ENCODE results near the gene ASB1. TPM values are rescaled to one million over a fixed set of nuclear protein-coding genes. Genes with fewer than 3 reads are reported as not detected.

Gene ASB1
- total RNA-seq, 2 donors from 2014 or later, result 50.2 to 63.3 TPM

DNA sequence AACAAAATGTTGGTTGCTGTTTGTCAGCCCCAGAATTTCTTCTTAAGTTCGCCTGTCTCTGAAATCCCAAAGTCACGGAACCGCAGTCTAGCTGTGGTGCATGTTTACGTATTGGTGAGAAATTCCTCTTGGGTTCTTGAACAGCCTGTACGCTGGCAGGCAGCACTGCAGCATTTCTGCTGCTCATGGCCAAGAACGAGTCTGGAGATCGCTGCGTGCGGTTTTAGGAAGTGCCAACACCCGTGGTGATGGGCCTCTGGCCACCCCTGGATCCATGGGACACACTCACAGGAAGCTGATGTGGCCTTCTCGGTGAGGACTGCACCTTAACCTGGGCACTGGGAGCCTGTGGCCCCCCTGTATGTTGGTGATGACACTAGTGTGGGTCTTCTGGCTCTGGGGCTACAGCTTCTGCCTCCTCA, 23.7 kb downstream of the ASB1 start:
- Mint-ChIP-seq H3K4me1 (ENCODE audit: low read depth in 2 of 2) (peaks cover 12 to 28% of the 10 kb centered on the region in 2 donors), H3K4me3 (no peak overlapping the region), H3K9me3 (no peaks in the 10 kb centered on the region), H3K27me3 (no peaks in the 10 kb centered on the region), H3K27ac (no peak overlapping the region), H3K36me3 (peaks cover 30% of the 10 kb centered on the region)
- ATAC-seq (no peak), DNase-seq (ENCODE audit: low spot score) (no peak)

DNA sequence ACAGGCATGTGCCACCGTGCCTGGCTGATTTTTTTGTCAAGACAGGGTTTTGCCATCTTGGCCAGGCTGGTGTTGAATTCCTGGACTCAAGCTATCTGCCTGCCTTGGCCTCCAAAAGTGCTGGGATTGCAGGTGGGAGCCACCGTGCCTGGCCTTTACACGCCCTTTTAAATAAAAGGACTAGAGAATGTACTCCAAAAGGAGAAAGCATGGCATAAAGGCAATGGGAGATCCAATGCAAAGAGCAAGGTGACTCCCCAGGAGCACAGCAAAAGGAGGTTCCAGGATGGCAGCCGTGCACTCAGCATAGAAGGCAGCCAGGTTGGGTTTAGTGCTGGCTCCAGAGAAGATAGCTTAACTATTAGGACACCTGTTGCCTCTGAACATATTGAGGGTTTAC, 27.1 kb downstream of the ASB1 start:
- Mint-ChIP-seq H3K27ac (no peak overlapping the region), H3K4me1 (ENCODE audit: low read depth in 2 of 2) (peaks cover 0 to 15% of the 10 kb centered on the region in 2 donors), H3K36me3 (peaks cover 17% of the 10 kb centered on the region), H3K27me3 (no peaks in the 10 kb centered on the region), H3K9me3 (no peaks in the 10 kb centered on the region), H3K4me3 (no peak overlapping the region)
- no peak for ATAC-seq
- DNase-seq (ENCODE audit: low spot score), result no peak

DNA sequence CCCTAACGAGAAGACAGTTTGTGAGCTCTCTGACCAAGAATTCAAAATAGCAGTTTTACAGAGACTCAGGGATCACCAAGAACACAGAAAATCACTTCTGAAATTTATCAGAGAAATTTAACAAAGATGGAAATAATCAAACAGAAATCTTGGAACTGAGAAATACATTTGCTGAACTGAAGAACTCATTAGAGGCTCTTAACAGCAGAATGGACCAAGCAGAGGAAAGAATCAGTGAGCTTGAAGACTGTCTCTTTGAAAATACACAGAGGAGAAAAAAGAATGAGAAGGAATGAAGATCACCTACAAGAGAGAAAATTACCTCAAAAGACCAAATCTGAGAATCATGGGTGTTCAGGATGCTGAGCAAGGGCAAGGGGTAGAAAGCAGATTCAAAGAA, 29.7 kb downstream of the ASB1 start:
- DNase-seq (ENCODE audit: low spot score) (no peak), ATAC-seq (no peak)
- Mint-ChIP-seq H3K27ac (no peak overlapping the region), H3K4me3 (no peak overlapping the region), H3K36me3 (peaks cover 14% of the 10 kb centered on the region), H3K27me3 (no peaks in the 10 kb centered on the region), H3K9me3 (no peaks in the 10 kb centered on the region), H3K4me1 (ENCODE audit: low read depth in 2 of 2) (peaks cover 0 to 7% of the 10 kb centered on the region in 2 donors)

DNA sequence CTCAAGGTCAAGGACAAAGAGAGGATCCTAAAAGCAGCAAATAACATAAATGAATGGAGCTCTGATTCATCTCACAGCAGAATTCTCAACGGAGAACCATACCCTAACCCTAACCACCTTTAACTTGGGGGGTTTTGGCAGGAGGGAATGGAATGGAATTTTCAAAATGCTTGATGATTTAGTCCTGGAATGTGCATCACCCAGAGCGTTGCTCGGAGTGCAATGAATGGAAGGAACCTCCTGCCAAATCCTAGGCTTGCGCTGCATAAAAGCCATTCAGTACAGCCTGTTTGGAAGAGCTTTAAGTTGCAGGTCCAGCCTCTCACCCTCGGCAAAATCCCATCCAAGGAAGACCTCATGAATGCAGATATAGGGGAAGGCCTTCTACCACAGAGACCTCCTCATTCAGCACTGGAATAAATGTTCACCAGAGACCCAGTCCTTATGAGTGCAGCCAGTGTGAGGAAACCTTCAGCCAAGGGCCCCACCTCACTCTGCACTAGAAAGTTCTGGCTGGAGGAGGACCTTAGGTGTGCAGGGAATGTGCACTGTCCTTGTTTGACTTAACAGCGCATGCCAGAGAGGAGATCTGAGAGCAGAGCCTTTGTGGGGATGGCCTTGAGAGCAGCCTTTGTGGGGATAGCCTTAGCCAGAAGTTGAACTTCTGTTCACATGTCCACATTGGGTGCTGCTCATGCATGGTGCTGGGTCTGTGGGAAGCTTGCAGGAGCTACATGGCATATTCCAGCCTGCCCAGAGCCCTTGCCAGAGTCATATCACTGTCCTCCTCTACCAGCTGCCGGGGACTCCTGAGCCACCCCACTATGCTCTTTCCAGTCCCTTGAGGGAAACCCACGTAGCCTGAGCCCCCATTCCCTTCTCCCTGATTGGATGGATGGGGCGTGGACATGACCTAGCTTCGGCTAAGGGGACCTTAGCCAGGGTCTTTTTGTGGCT, 30.5 kb downstream of the ASB1 start:
- no peak overlapping the region for H3K4me3 Mint-ChIP-seq
- DNase-seq (ENCODE audit: low spot score) (no peak), ATAC-seq (peak in 1 of 2 donors; percentile 6)
- H3K36me3 Mint-ChIP-seq, result peaks cover 11% of the 10 kb centered on the region
- no peaks in the 10 kb centered on the region for H3K27me3 Mint-ChIP-seq
- peaks cover 0 to 3% of the 10 kb centered on the region in 2 donors for H3K4me1 Mint-ChIP-seq (ENCODE audit: low read depth in 2 of 2)
- no peaks in the 10 kb centered on the region for H3K9me3 Mint-ChIP-seq
- H3K27ac Mint-ChIP-seq, result no peak overlapping the region

DNA sequence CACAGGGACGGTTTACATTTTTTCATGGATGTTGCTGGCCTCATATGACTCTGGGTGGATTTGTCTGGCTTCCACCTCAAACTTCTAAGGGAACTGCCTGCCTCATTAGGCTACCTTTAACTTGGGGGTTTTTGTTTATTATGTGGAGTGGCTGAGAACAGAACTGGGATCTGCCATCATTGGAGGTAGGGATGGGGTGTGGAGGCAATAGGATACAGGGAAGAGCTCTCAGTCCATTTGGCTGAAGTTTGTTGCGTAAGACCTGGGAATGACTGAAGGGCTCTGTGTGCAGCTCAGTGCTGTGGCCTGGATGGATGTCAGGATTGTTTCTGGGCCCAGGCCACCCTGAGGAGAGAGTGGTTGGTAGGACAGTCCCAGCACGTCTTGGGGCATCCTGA, 31.2 kb downstream of the ASB1 start:
- H3K4me3 Mint-ChIP-seq, result no peak overlapping the region
- no peaks in the 10 kb centered on the region for H3K9me3 Mint-ChIP-seq
- H3K36me3 Mint-ChIP-seq, result peaks cover 6% of the 10 kb centered on the region
- peaks cover 3% of the 10 kb centered on the region in 2 donors for H3K4me1 Mint-ChIP-seq (ENCODE audit: low read depth in 2 of 2)
- H3K27me3 Mint-ChIP-seq, result no peaks in the 10 kb centered on the region
- no peak for DNase-seq (ENCODE audit: low spot score)
- no peak for ATAC-seq
- H3K27ac Mint-ChIP-seq, result no peak overlapping the region

DNA sequence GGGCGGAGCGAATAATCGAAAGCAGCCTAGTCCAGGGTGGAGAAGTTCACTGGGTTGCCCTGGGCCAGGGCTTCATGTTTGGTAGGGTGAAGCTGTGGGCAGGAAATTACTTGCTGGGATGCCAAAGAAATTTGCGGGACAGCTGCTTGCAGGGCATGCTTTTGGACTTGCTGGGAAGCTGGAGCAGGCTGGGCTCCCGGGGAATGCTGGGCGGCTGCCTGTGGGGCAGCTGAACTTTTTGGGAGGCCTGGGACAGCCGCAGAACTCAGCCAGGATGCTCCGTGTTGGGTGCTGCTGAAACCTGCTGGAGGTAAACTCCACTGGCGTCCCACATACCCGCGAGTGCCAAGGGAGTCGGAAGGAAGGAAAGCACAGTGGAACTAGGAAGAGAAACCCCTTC, 31.9 kb downstream of the ASB1 start:
- Mint-ChIP-seq H3K27me3 (no peaks in the 10 kb centered on the region), H3K4me1 (ENCODE audit: low read depth in 2 of 2) (peaks cover 3 to 7% of the 10 kb centered on the region in 2 donors), H3K36me3 (peaks cover 6% of the 10 kb centered on the region), H3K27ac (no peak overlapping the region), H3K4me3 (no peak overlapping the region), H3K9me3 (no peaks in the 10 kb centered on the region)
- DNase-seq (ENCODE audit: low spot score) (no peak), ATAC-seq (no peak)

DNA sequence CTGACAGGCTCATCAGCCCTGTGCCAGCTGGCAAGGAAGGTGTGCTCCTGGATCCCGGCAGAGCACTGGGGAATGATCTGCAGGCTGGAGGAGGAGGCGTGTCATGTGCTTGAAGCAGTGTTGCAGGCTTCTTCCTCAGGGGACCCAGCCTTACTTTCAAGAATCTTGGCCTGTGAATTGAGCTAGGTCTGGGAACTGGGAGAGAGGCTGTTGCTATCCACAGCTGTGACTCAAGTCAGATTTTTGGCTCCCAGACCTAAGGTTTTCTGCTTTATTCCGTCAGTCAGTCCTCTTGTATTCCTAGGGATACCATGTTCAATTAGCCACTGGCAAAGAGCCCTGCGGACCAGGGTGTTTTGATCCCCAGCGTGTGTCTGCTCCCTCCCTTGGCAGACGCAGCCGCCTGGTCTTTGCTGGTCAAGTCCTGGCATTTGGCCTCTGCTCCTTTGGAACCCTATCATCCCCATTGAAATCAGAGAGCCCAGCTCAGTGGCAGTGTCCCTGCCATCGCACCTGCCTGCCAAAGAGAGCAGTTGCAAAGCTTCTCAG, 32.4 kb downstream of the ASB1 start:
- peaks cover 3 to 7% of the 10 kb centered on the region in 2 donors for H3K4me1 Mint-ChIP-seq (ENCODE audit: low read depth in 2 of 2)
- ATAC-seq, result no peak
- H3K27me3 Mint-ChIP-seq, result no peaks in the 10 kb centered on the region
- no peak overlapping the region for H3K4me3 Mint-ChIP-seq
- peak overlapping the region in 1 of 2 donors; percentile 8 for H3K27ac Mint-ChIP-seq
- DNase-seq (ENCODE audit: low spot score), result no peak
- H3K9me3 Mint-ChIP-seq, result no peaks in the 10 kb centered on the region
- peaks cover 6% of the 10 kb centered on the region for H3K36me3 Mint-ChIP-seq

DNA sequence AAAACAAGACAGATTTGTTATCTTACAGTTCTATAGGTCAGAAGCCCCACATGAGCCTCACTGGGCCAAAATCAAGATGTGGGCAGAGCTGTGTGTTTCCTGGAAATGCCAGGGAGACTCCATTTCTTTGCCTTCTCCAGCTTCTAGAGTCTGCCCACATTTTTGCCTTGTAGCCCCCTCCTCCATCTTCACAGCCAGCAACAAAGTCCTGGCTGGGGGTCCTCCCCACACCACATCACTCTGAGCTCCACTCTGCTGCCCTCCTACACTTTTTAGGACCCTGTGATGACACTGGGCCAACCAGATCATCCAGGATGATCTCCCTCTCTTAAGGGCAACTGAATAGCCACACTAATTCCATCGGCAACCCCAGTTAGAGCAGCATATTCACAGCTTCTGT, 34.3 kb downstream of the ASB1 start:
- Mint-ChIP-seq H3K9me3 (no peaks in the 10 kb centered on the region), H3K36me3 (peaks cover 6% of the 10 kb centered on the region), H3K4me3 (no peak overlapping the region), H3K27ac (no peak overlapping the region), H3K27me3 (no peaks in the 10 kb centered on the region), H3K4me1 (ENCODE audit: low read depth in 2 of 2) (peaks cover 0 to 7% of the 10 kb centered on the region in 2 donors)
- ATAC-seq (no peak), DNase-seq (ENCODE audit: low spot score) (no peak)

DNA sequence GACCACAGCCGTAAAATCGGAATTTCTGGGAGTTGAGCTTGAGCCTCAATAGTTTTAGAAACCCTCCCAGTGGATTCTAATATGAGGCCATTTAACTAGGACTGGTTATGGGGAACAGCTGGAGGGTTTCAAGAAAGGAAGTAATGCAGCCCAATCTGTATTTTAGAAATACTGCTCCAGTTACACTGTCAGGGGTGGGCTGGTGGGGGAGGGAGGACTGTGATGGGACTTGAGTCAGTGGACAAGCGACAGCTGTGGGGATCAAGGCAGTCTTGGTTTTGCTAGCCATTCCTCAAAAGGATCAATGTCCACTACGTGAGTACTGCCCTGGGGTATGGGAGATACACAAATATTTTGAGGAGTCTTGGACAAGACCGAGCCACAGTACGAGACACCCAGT, 34.8 kb downstream of the ASB1 start:
- H3K4me3 Mint-ChIP-seq, result no peak overlapping the region
- no peak overlapping the region for H3K27ac Mint-ChIP-seq
- ATAC-seq (no peak), DNase-seq (ENCODE audit: low spot score) (no peak)
- no peaks in the 10 kb centered on the region for H3K9me3 Mint-ChIP-seq
- peaks cover 1% of the 10 kb centered on the region for H3K36me3 Mint-ChIP-seq
- H3K27me3 Mint-ChIP-seq, result no peaks in the 10 kb centered on the region
- peaks cover 0 to 7% of the 10 kb centered on the region in 2 donors for H3K4me1 Mint-ChIP-seq (ENCODE audit: low read depth in 2 of 2)

DNA sequence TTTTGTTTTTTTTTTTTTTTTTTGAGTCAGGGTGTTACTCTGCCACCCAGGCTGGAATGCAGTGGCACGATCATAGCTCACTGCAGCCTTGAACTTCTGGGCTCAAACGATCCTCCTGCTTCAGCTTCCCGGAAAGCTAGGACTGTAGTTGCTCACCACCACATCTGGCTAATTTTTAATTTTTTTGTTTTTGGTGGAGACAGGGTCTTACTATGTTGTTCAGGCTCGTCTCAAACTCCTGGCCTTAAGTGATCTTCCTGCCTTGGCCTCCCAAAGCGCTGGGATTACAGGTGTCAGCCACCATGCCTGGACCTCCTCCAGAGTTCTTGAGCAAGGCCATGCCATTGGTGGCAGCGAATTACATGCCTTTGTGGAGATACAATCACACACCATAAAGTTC, 35.2 kb downstream of the ASB1 start:
- H3K4me1 Mint-ChIP-seq (ENCODE audit: low read depth in 2 of 2), result peaks cover 0 to 7% of the 10 kb centered on the region in 2 donors
- no peaks in the 10 kb centered on the region for H3K27me3 Mint-ChIP-seq
- H3K36me3 Mint-ChIP-seq, result no peaks in the 10 kb centered on the region
- ATAC-seq (no peak), DNase-seq (ENCODE audit: low spot score) (no peak)
- no peak overlapping the region for H3K27ac Mint-ChIP-seq
- H3K4me3 Mint-ChIP-seq, result no peak overlapping the region
- H3K9me3 Mint-ChIP-seq, result no peaks in the 10 kb centered on the region

DNA sequence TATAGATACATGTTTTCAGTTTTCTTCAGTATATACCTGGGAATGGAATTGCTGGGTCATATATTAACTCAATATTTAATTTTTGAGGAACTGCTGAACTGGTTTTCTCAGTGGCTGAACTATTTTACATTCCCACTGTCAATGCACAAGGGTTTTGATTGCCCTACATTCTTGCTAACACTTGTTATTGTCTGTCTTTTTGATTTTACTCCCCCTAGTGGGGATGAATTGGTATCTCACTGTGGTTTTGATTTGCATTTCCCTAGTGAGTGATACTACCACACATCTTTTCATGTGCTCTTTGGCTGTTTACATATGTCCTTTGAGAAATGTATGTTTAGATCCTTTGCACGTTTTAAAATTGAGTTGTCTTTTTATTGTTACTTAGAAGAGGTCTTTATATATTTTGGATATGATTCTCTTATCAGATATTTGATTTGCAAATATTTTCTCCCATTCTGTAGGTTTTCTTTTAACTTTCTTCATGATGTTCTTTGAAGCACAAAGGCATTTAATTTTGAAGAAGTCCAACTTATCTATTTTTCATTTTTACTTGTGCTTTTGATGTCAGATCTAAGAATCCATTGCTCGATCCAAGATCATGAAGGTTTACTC, 36.2 kb downstream of the ASB1 start:
- Mint-ChIP-seq H3K36me3 (no peaks in the 10 kb centered on the region), H3K4me1 (ENCODE audit: low read depth in 2 of 2) (peaks cover 0 to 7% of the 10 kb centered on the region in 2 donors), H3K27ac (no peak overlapping the region), H3K4me3 (no peak overlapping the region), H3K27me3 (no peaks in the 10 kb centered on the region), H3K9me3 (no peaks in the 10 kb centered on the region)
- DNase-seq (ENCODE audit: low spot score) (no peak), ATAC-seq (no peak)

DNA sequence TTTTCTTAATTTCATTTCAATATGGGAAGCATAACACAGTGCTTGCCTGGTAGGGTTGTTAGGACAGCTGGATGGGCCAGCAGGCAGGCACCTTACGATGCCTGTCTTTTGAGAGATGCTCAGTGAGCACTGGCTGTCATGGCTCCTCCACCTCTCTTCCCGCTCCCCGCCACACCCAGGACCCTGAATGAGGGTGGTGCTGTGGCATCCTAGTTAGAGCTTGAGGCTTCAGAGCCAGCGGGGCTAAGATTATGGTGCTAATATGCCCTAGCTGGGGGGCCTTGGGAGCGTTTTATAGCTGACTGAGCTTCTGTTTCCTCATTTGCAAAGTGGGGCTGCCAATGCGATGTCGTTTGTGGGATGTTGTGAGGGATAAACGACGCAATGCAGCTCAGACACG, 37.7 kb downstream of the ASB1 start:
- Mint-ChIP-seq H3K36me3 (peaks cover 7% of the 10 kb centered on the region), H3K9me3 (peaks cover 5% of the 10 kb centered on the region), H3K27ac (no peak overlapping the region), H3K4me3 (no peak overlapping the region), H3K27me3 (no peaks in the 10 kb centered on the region), H3K4me1 (ENCODE audit: low read depth in 2 of 2) (peaks cover 0 to 7% of the 10 kb centered on the region in 2 donors)
- no peak for ATAC-seq
- no peak for DNase-seq (ENCODE audit: low spot score)

DNA sequence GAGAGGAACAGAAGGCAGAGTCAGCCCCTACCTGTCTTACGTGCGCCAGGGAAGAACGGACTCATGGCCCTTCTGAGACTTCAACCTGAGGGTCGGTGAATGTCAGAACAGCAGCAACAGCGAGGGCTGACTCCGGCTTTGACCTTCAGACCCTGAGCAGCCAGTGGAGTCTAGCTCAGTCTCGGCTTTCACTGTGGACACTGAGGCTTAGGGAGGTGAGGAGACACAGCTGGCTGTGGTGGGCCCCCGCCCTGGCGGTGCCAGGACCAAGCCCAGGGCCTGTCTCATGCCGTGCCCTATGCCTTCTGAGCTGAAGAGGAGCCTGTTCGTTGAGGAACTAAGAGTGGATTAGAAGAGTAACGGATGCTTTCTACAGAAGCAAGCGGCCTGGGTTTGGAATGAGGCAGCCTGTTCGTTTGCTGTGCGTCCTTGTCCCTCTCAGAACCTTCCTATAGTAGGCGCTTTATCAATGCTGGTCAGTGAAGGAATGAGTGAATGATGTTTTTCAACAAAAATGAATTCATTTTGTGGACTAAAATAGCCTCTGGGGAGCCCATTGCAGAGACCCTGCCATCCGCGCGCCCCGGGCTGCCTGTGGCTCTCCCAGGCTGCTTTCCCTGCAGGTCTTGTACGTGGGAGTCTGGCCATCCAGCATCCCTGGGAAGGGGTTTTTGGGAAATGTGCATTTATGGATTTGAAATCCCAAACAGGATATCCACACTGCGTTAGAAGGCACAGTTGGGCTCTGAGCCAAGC, 38.9 kb downstream of the ASB1 start:
- no peak for DNase-seq (ENCODE audit: low spot score)
- Mint-ChIP-seq H3K4me3 (no peak overlapping the region), H3K9me3 (peaks cover 5% of the 10 kb centered on the region), H3K27me3 (no peaks in the 10 kb centered on the region), H3K4me1 (ENCODE audit: low read depth in 2 of 2) (peaks cover 0 to 7% of the 10 kb centered on the region in 2 donors), H3K27ac (no peak overlapping the region), H3K36me3 (peaks cover 14% of the 10 kb centered on the region)
- peak in 1 of 2 donors; percentile 36 for ATAC-seq

Data from natural killer cell treated with Interleukin-12 subunit alpha and Interleukin-12 subunit beta and Interleukin-15 and Interleukin-18, amount 100 ng/mL, for 72 hours (primary cell).